Caco-2 (cell line): ENCODE data around the gene TBC1D10B. TPM values are rescaled to one million over a fixed set of nuclear protein-coding genes. Genes with fewer than 3 reads are reported as not detected.
A peak's percentile ranks its signal among the peaks of the same experiment; 100 is the strongest.
"Not testable (repeated sequence)": the region's sequence is repeated elsewhere in the genome, so short reads cannot be mapped to it uniquely, and the experiment has no call there.

Source experiments
- BruUV-seq: library from RNA; stranded (reverse); fragments of 400-500 nt; replicated peaks from 2 replicates; lab custom pipeline; 2021; lab: Mats Ljungman, UMichigan
- CTCF ChIA-PET: fragments of 300-600 bp; sonication (Branson Sonifier 250); formaldehyde crosslinking; loops from one replicate; lab custom pipeline; 2022; ENCODE audit warnings: antibody characterized with exemption; lab: Charles Lee
- POLR2A ChIA-PET: fragments of 300-600 bp; sonication (Branson Sonifier 250); formaldehyde crosslinking; loops from one replicate; lab custom pipeline; 2022; ENCODE audit warnings: antibody characterized with exemption; lab: Charles Lee
- DNase-seq, 2 experiments: peaks; one replicate each; pipeline versions ENCODE4 v3.0.0 to v3.0.0-alpha.2; 2020 to 2022
- H3K27me3 ChIP-seq: replicated peaks from 2 replicates; pipeline ENCODE4 v1.6.0; 2011; ENCODE audit warnings: low read length; ENCODE audit not compliant: control insufficient read depth, insufficient read depth
- H3K36me3 ChIP-seq: 2 replicates; pipeline ENCODE4 v1.5.1; 2011; ENCODE audit warnings: low read length; ENCODE audit not compliant: control insufficient read depth, insufficient read depth
- H3K4me1 ChIP-seq: fragments of 250-450 bp; sonication (Bioruptor Pico); 2 replicates; pipeline ENCODE4 v1.5.1; 2020; ENCODE audit warnings: mild to moderate bottlenecking
- H3K4me3 ChIP-seq: 2 replicates; pipeline ENCODE4 v1.5.1; 2011; ENCODE audit warnings: low read depth, mild to moderate bottlenecking, control low read depth, low read length
- H3K9me3 ChIP-seq: fragments of 250-450 bp; sonication (Bioruptor Pico); 2 replicates; pipeline ENCODE4 v1.5.1; 2020; ENCODE audit warnings: mild to moderate bottlenecking, moderate library complexity
- H3K27ac Mint-ChIP-seq: one replicate; pipeline ENCODE4 v1.8.0; 2022; ENCODE audit warnings: mixed read lengths; ENCODE audit not compliant: unreplicated experiment
- H3K27me3 Mint-ChIP-seq: one replicate; pipeline ENCODE4 v1.8.0; 2022; ENCODE audit warnings: mixed read lengths; ENCODE audit not compliant: insufficient read depth, unreplicated experiment
- H3K36me3 Mint-ChIP-seq: one replicate; pipeline ENCODE4 v1.8.0; 2022; ENCODE audit warnings: mild to moderate bottlenecking, mixed read lengths; ENCODE audit not compliant: insufficient read depth, unreplicated experiment
- H3K4me1 Mint-ChIP-seq: one replicate; pipeline ENCODE4 v1.8.0; 2022; ENCODE audit warnings: low read depth, mixed read lengths; ENCODE audit not compliant: unreplicated experiment
- H3K4me3 Mint-ChIP-seq: one replicate; pipeline ENCODE4 v1.8.0; 2022; ENCODE audit warnings: mild to moderate bottlenecking, moderate library complexity, mixed read lengths; ENCODE audit not compliant: unreplicated experiment
- H3K9me3 Mint-ChIP-seq: one replicate; pipeline ENCODE4 v1.8.0; 2022; ENCODE audit warnings: mixed read lengths; ENCODE audit not compliant: unreplicated experiment
- CTCF ChIP-seq, 2 experiments: fragments of 200-600 bp in 1 of 2; IDR thresholded peaks; 1 replicate in 1 of 2; 2 replicates in 1 of 2; pipeline versions ENCODE4 v1.5.1 to v1.8.0; 2011 to 2022; ENCODE audit warnings: antibody characterized with exemption in 1 of 2, control low read depth in 1 of 2, inconsistent platforms in 1 of 2, low read depth in 1 of 2, low read length in 1 of 2, mild to moderate bottlenecking in 1 of 2, moderate library complexity in 1 of 2; ENCODE audit not compliant: insufficient read depth in 1 of 2, severe bottlenecking in 1 of 2, unreplicated experiment in 1 of 2
- intact Hi-C: fragments of 100-400 bp; cut with micrococcal nuclease; formaldehyde crosslinking; loops from one replicate; pipeline ENCODE4 v1.10.0; 2022; ENCODE audit not compliant: unreplicated experiment
- total RNA-seq: library from RNA; stranded (reverse); gene quantifications from 2 replicates; pipeline ENCODE4 v1.2.3, GENCODE V29; 2022

TBC1D10B gene
- total RNA-seq, 1 experiment from 2014 or later: 36.9 TPM

GRCh38 chr16:30397056-30397455 is 26.8 kb upstream of the TBC1D10B start:
- H3K4me1 Mint-ChIP-seq: peaks cover 27% of the 10 kb centered on the region
- H3K4me3 Mint-ChIP-seq: peak overlapping the region; percentile 82
- no peaks in the 10 kb centered on the region for H3K27me3 Mint-ChIP-seq
- intact Hi-C loops: no loop called here
- ChIA-PET CTCF (no interaction called here), POLR2A (no interaction called here)
- H3K36me3 Mint-ChIP-seq: peaks cover 14% of the 10 kb centered on the region
- BruUV-seq: no TSS peak
- Histone ChIP-seq H3K36me3 (no peaks in the 10 kb centered on the region), H3K27me3 (no peaks in the 10 kb centered on the region), H3K4me3 (no peak overlapping the region), H3K4me1 (peaks cover 15% of the 10 kb centered on the region), H3K9me3 (no peaks in the 10 kb centered on the region)
- H3K27ac Mint-ChIP-seq: no peak overlapping the region
- no peaks in the 10 kb centered on the region for H3K9me3 Mint-ChIP-seq
- DNase-seq: no peak
- TF ChIP-seq CTCF (IDR thresholded peaks at IDR 0.05; ENCODE audit: insufficient read depth in 1 of 2, low read depth in 1 of 2, low read length in 1 of 2, severe bottlenecking in 1 of 2, unreplicated experiment in 1 of 2): no peak

- H3K36me3 Mint-ChIP-seq: peaks cover 14% of the 10 kb centered on the region
- TSS peak; percentile 70 for BruUV-seq
Measured at GRCh38 chr16:30396627-30397026, 26.3 kb upstream of the TBC1D10B start.

DNA sequence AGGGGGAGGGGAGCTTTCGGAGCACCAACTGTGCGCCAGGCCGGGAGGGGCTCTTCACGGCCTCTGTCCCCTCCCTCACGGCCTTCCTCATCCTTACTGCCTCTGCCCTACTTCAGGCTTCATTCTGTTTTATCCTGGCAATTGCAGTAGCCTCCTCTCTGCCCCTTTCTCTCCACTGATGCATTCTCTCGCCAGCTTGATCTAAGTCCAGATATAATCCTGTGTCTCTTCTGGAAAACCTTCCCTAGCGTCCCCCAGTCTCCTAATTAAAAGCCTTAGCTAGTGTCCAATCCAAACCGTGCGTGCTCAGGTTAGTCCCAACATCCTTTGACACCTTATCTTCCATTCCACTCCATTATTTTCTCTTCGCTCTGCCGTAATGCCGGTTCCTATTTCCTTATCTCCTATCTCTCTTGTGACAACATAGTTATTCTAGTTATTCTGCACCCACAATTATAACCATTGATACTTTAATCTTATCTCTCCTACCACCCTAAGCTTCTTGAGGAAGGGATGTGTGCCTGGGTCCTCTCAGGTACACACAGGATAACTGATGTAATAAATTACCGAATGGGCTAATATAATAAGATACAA is 25.8 kb upstream of the TBC1D10B start:
- CTCF ChIA-PET: interaction anchor here (1.5 to 2.3 kb wide), 7 partner anchors 11 to 41 kb away, joined by 5 to 27 read pairs (median 14); partner anchors contain the start of genes CD2BP2, DCTPP1, TBC1D10B and ZNF771
- Mint-ChIP-seq H3K4me1 (peaks cover 19% of the 10 kb centered on the region), H3K36me3 (peaks cover 14% of the 10 kb centered on the region), H3K4me3 (peak overlapping the region; percentile 82), H3K27ac (peak overlapping the region; percentile 33), H3K9me3 (no peaks in the 10 kb centered on the region), H3K27me3 (no peaks in the 10 kb centered on the region)
- Histone ChIP-seq H3K27me3 (no peaks in the 10 kb centered on the region), H3K36me3 (no peaks in the 10 kb centered on the region), H3K4me3 (peak overlapping the region; percentile 88), H3K4me1 (peaks cover 6% of the 10 kb centered on the region; the same call in 1 of the 2 replicates), H3K9me3 (no peaks in the 10 kb centered on the region)
- POLR2A ChIA-PET: interaction anchor here (1.1 to 2.6 kb wide), 5 partner anchors 11 to 34 kb away, joined by 3 to 20 read pairs (median 7); partner anchors contain the start of genes DCTPP1, TBC1D10B and ZNF771
- intact Hi-C loops: loop anchor here (1.0 to 2.0 kb wide), 2 partner anchors 13 to 17 kb away; no protein-coding TSS in a partner anchor
- BruUV-seq: no TSS peak
- no peak for DNase-seq
- TF ChIP-seq CTCF (IDR thresholded peaks at IDR 0.05; ENCODE audit: insufficient read depth in 1 of 2, low read depth in 1 of 2, low read length in 1 of 2, severe bottlenecking in 1 of 2, unreplicated experiment in 1 of 2): no peak

More at GRCh38 chr16:30396627-30397026, 26.3 kb upstream of the TBC1D10B start:
- H3K9me3 Mint-ChIP-seq, intact Hi-C loops, H3K36me3 ChIP-seq, H3K27me3 Mint-ChIP-seq, DNase-seq, H3K9me3 ChIP-seq, H3K27me3 ChIP-seq: not testable (repeated sequence)
- peak overlapping the region; percentile 33 for H3K27ac Mint-ChIP-seq
- H3K4me3 ChIP-seq: peak overlapping the region; percentile 88
- H3K4me3 Mint-ChIP-seq: peak overlapping the region; percentile 82
- H3K4me1 Mint-ChIP-seq: peaks cover 23% of the 10 kb centered on the region
- CTCF ChIA-PET: interaction anchor here (1.9 to 2.3 kb wide), 4 partner anchors 10 to 33 kb away, joined by 11 to 27 read pairs (median 15); partner anchors contain the start of genes DCTPP1 and ZNF771
- peaks cover 11% of the 10 kb centered on the region for H3K4me1 ChIP-seq
- POLR2A ChIA-PET: interaction anchor here (1.1 to 2.6 kb wide), 4 partner anchors 11 to 26 kb away, joined by 3 to 20 read pairs (median 10); partner anchors contain the start of genes TBC1D10B and ZNF771
